OCI-LY7 (cell line): Measurements from ENCODE around the gene CFAP206. TPM values are rescaled to one million over a fixed set of nuclear protein-coding genes. Genes with fewer than 3 reads are reported as not detected.

ENCODE experiments used
- BruUV-seq: library from RNA; stranded (reverse); fragments of 400-500 nt; replicated peaks from 2 replicates; lab custom pipeline; 2021; lab: Mats Ljungman, UMichigan
- CTCF ChIA-PET: fragments of 300-600 bp; sonication (Branson Sonifier 250); formaldehyde crosslinking; loops from one replicate; lab custom pipeline; 2022; ENCODE audit warnings: antibody characterized with exemption; ENCODE audit not compliant: unreplicated experiment; lab: Charles Lee
- POLR2A ChIA-PET: fragments of 300-600 bp; sonication (Branson Sonifier 250); formaldehyde crosslinking; loops from one replicate; lab custom pipeline; 2022; ENCODE audit warnings: antibody characterized with exemption; lab: Charles Lee
- DNase-seq: peaks from one replicate; pipeline ENCODE4 v3.0.0-alpha.2; 2015; ENCODE audit warnings: low spot score
- H2AFZ ChIP-seq: fragments of 200-600 bp; sonication (generic), shearing (Covaris generic); 2 replicates; pipeline ENCODE4 v1.6.1; 2014; ENCODE audit warnings: mild to moderate bottlenecking, antibody characterized with exemption, low read length, moderate library complexity
- H3K27ac ChIP-seq: fragments of 200-600 bp; sonication (generic); 2 replicates; pipeline ENCODE4 v1.5.1; 2014; ENCODE audit warnings: mixed run types, low read depth, mild to moderate bottlenecking, moderate library complexity, low read length, inconsistent platforms; ENCODE audit not compliant: poor library complexity, severe bottlenecking
- H3K36me3 ChIP-seq: fragments of 200-600 bp; sonication (generic); 2 replicates; pipeline ENCODE4 v1.6.1; 2014; ENCODE audit warnings: mild to moderate bottlenecking, antibody characterized with exemption, low read length, moderate library complexity, mixed read lengths; ENCODE audit not compliant: insufficient read depth
- H3K4me1 ChIP-seq: fragments of 200-600 bp; sonication (generic); 2 replicates; pipeline ENCODE4 v1.5.1; 2014; ENCODE audit warnings: mild to moderate bottlenecking, low read length; ENCODE audit not compliant: insufficient read depth, poor library complexity, severe bottlenecking
- H3K4me2 ChIP-seq: fragments of 200-600 bp; sonication (generic); 2 replicates; pipeline ENCODE4 v1.6.1; 2014; ENCODE audit warnings: mild to moderate bottlenecking, low read length
- H3K4me3 ChIP-seq: fragments of 200-600 bp; sonication (generic); 2 replicates; pipeline ENCODE4 v1.5.1; 2014; ENCODE audit warnings: mild to moderate bottlenecking, low read depth, low read length; ENCODE audit not compliant: poor library complexity, severe bottlenecking
- H3K79me2 ChIP-seq: fragments of 200-600 bp; sonication (generic); 2 replicates; pipeline ENCODE4 v1.6.1; 2016; ENCODE audit warnings: low read depth, mild to moderate bottlenecking, low read length, moderate library complexity, mixed read lengths; ENCODE audit not compliant: insufficient read depth
- H3K9me2 ChIP-seq: fragments of 200-600 bp; sonication (generic); 2 replicates; pipeline ENCODE4 v1.6.1; 2016; ENCODE audit warnings: mild to moderate bottlenecking, low read length, mixed read lengths; ENCODE audit not compliant: insufficient read depth
- H3K9me3 ChIP-seq: fragments of 200-600 bp; sonication (generic); 2 replicates; pipeline ENCODE4 v1.6.1; 2014; ENCODE audit warnings: mild to moderate bottlenecking, mixed run types, low read length, mixed read lengths
- H4K20me1 ChIP-seq: fragments of 200-600 bp; sonication (generic); 2 replicates; pipeline ENCODE4 v1.6.1; 2014; ENCODE audit warnings: mild to moderate bottlenecking, antibody characterized with exemption, low read length, moderate library complexity, mixed read lengths; ENCODE audit not compliant: insufficient read depth
- EZH2phosphoT487 ChIP-seq: fragments of 200-600 bp; sonication (generic); IDR thresholded peaks from 2 replicates; pipeline ENCODE4 v1.6.1; 2018; ENCODE audit warnings: low read depth, borderline replicate concordance, mild to moderate bottlenecking, mixed run types, antibody characterized with exemption, low read length, moderate library complexity, mixed read lengths
- intact Hi-C: fragments of 100-400 bp; cut with micrococcal nuclease; formaldehyde crosslinking; loops from one replicate; pipeline ENCODE4 v1.10.0; 2022; ENCODE audit not compliant: unreplicated experiment
- total RNA-seq, 2 experiments: library from RNA; depleted of rRNA in 1 of 2; stranded (reverse); fragments of >200 nt in 1 of 2; shearing (Covaris generic) in 1 of 2; gene quantifications; 2 replicates each; pipeline ENCODE4 v1.2.3, GENCODE V29; 2014 to 2022
- TF ChIP-seq, protein P1 (sequence below): fragments of 200-600 bp; sonication (generic); conservative IDR thresholded peaks from 2 replicates; pipeline ENCODE4 v1.5.1; 2014; ENCODE audit warnings: mild to moderate bottlenecking, antibody characterized with exemption, low read length, moderate library complexity, mixed read lengths

The CFAP206 gene
- total RNA-seq, 2 experiments from 2014 or later, result 0.19 to 0.32 TPM

DNA sequence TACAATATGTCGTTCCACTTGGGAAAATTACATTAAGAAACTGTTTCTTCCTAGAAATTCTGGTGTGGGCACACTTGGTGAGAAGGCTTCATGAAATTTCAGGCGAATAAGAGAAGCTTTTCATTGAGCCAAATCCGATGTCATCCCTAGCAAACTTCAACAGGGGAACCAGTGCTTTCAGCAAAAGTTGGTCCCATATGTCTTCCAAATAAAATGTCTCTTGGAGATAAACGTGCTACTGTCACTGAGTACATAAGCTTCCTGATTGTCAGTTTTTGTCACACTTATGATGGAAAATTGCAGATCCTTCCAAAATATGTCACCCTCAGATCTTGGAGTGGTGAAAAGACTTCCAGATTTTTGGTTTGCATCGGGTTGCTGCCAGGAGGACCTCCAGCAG is 33.9 kb downstream of the CFAP206 start:
- H3K9me2 ChIP-seq, result no peaks in the 10 kb centered on the region
- no peak overlapping the region for H2AFZ ChIP-seq
- DNase-seq, result no peak
- intact Hi-C loops, result no loop called here
- no peak overlapping the region for H3K27ac ChIP-seq
- no peaks in the 10 kb centered on the region for H3K79me2 ChIP-seq
- POLR2A ChIA-PET, result interaction anchor here (0.6 to 1.0 kb wide), 2 partner anchors 9 to 203 kb away, joined by 5 read pairs; no protein-coding TSS in a partner anchor
- CTCF ChIA-PET, result interaction anchor here (0.5 kb wide), 1 partner anchor 34 kb away, joined by 3 read pairs; no protein-coding TSS in a partner anchor
- BruUV-seq, result no TSS peak
- H4K20me1 ChIP-seq, result no peaks in the 10 kb centered on the region
- H3K9me3 ChIP-seq, result no peaks in the 10 kb centered on the region
- no peaks in the 10 kb centered on the region for H3K4me1 ChIP-seq
- H3K36me3 ChIP-seq, result no peaks in the 10 kb centered on the region
- no peak overlapping the region for H3K4me2 ChIP-seq
- TF ChIP-seq, protein P1, sequence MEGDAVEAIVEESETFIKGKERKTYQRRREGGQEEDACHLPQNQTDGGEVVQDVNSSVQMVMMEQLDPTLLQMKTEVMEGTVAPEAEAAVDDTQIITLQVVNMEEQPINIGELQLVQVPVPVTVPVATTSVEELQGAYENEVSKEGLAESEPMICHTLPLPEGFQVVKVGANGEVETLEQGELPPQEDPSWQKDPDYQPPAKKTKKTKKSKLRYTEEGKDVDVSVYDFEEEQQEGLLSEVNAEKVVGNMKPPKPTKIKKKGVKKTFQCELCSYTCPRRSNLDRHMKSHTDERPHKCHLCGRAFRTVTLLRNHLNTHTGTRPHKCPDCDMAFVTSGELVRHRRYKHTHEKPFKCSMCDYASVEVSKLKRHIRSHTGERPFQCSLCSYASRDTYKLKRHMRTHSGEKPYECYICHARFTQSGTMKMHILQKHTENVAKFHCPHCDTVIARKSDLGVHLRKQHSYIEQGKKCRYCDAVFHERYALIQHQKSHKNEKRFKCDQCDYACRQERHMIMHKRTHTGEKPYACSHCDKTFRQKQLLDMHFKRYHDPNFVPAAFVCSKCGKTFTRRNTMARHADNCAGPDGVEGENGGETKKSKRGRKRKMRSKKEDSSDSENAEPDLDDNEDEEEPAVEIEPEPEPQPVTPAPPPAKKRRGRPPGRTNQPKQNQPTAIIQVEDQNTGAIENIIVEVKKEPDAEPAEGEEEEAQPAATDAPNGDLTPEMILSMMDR, result no peak
- TF ChIP-seq EZH2phosphoT487, result no peak
- H3K4me3 ChIP-seq, result no peak overlapping the region

DNA sequence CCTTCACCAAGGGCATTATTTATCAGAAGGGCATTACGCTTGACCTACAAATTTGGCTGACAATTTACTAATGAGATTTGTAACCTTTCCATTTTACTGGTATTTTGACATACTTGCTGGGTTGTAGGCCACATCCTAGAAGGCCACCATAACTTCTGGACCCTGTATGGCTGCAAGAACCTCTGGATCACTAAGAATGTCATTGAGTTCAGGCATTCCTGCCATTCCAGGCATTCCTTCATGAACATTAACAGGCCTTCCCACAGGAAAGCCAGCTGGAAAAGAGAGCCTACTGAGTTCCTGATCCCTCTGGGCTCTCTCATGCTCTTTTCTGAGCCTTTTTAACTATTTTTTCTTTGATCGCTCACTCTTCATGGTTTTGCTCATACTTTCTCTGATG is 36.6 kb downstream of the CFAP206 start:
- Histone ChIP-seq H3K4me1 (no peaks in the 10 kb centered on the region), H3K79me2 (no peaks in the 10 kb centered on the region), H3K9me3 (no peaks in the 10 kb centered on the region), H3K4me3 (no peak overlapping the region), H3K27ac (no peak overlapping the region), H2AFZ (no peak overlapping the region), H4K20me1 (no peaks in the 10 kb centered on the region), H3K36me3 (no peaks in the 10 kb centered on the region), H3K4me2 (no peak overlapping the region), H3K9me2 (no peaks in the 10 kb centered on the region)
- ChIA-PET POLR2A (no interaction called here), CTCF (no interaction called here)
- no peak for TF ChIP-seq EZH2phosphoT487
- TF ChIP-seq, protein P1, result no peak
- intact Hi-C loops, result no loop called here
- no TSS peak for BruUV-seq
- DNase-seq, result no peak

DNA sequence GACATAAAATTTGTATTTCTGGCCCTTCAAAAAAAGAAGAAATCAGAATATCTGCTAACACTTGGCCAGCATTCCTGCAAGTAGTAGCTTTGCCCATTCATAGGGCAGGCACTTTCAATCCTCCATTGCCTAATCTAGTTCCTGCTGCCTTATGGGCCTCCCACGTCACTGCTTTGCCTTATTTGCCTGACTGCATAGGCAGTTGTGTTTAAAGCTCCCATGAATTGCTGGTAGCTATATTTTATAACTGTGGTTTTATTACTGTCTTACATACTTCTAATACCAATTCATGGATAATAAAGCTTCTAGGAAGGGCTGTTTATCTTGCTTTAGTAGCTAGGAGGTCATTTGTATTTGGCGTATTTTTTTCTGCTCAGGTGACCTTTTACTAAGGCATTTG is 57.3 kb downstream of the CFAP206 start:
- intact Hi-C loops, result no loop called here
- no peak for TF ChIP-seq EZH2phosphoT487
- TF ChIP-seq, protein P1, result no peak
- no TSS peak for BruUV-seq
- Histone ChIP-seq H3K4me2 (no peak overlapping the region), H3K4me1 (no peaks in the 10 kb centered on the region), H3K27ac (no peak overlapping the region), H2AFZ (no peak overlapping the region), H3K36me3 (no peaks in the 10 kb centered on the region), H3K9me3 (no peaks in the 10 kb centered on the region), H4K20me1 (no peaks in the 10 kb centered on the region), H3K4me3 (no peak overlapping the region), H3K9me2 (no peaks in the 10 kb centered on the region), H3K79me2 (no peaks in the 10 kb centered on the region)
- ChIA-PET POLR2A (interaction anchor here (0.6 kb wide), 1 partner anchor 156 kb away, joined by 3 read pairs; no protein-coding TSS in a partner anchor), CTCF (no interaction called here)
- DNase-seq, result no peak
